ENCODE measurements around the gene FREM1.

DNA sequence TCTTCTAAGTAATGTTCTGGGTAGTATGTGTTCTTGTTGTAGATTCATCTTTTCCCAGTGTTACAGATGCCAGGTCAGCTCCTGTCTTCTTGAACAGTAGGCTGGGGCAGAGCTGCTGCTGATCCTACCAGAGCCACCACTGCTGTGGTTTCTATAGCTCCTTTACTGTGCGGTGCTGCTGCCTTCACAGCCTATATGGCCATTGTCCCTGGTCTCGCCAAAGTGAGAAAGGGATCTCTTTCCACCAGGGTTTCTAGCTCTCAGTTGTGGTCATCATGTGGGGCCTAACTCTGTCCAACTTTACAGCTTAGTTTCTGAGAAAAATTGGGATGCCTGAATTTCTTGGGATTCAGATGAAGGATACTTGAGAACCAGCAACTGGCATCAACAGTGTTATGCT is 116.8 kb downstream of the FREM1 start:
- TF ChIP-seq CTCF (IDR thresholded peaks at IDR 0.05; ENCODE audit: poor library complexity, severe bottlenecking) (no peak), SMC3 (conservative IDR thresholded peaks at IDR 0.05; ENCODE audit: poor library complexity) (no peak), TAF1 (IDR thresholded peaks at IDR 0.05; ENCODE audit: low read depth) (no peak), EZH2 (IDR thresholded peaks at IDR 0.05; ENCODE audit: borderline replicate concordance, insufficient read depth, low read length, poor library complexity, severe bottlenecking) (no peak), REST (IDR thresholded peaks at IDR 0.05; ENCODE audit: borderline replicate concordance) (no peak), POLR2AphosphoS5 (IDR thresholded peaks at IDR 0.05) (no peak)

All from neural cell (in vitro differentiated cells).